ENCODE results near the gene NRG3.

NRG3 gene

GRCh38 chr10:82692458-82692857, 817.5 kb downstream of the NRG3 start:
- Histone ChIP-seq H3K4me1 (ENCODE audit: control insufficient read depth, insufficient read depth, low read length) (no peaks in the 10 kb centered on the region), H3K36me3 (ENCODE audit: control insufficient read depth, insufficient read depth, low read length) (no peaks in the 10 kb centered on the region)

GRCh38 chr10:82721831-82722230, 846.8 kb downstream of the NRG3 start:
- H3K4me3 ChIP-seq (ENCODE audit: low read length) = no peak overlapping the region
- H3K9me3 ChIP-seq (ENCODE audit: control insufficient read depth, low read length) = no peaks in the 10 kb centered on the region
- H3K4me1 ChIP-seq (ENCODE audit: control insufficient read depth, insufficient read depth, low read length) = no peaks in the 10 kb centered on the region
- no peak overlapping the region for H3K9ac ChIP-seq (ENCODE audit: low read length)
- no peaks in the 10 kb centered on the region for H3K36me3 ChIP-seq (ENCODE audit: control insufficient read depth, insufficient read depth, low read length)
- no peaks in the 10 kb centered on the region for H3K27me3 ChIP-seq (ENCODE audit: control insufficient read depth, insufficient read depth, low read length)

More at GRCh38 chr10:82692458-82692857, 817.5 kb downstream of the NRG3 start:
- no peak overlapping the region for H3K4me3 ChIP-seq (ENCODE audit: low read length)
- H3K9ac ChIP-seq (ENCODE audit: low read length) = no peak overlapping the region
- H3K9me3 ChIP-seq (ENCODE audit: control insufficient read depth, low read length) = no peaks in the 10 kb centered on the region
- no peaks in the 10 kb centered on the region for H3K27me3 ChIP-seq (ENCODE audit: control insufficient read depth, insufficient read depth, low read length)

- H3K27me3 ChIP-seq (ENCODE audit: control insufficient read depth, insufficient read depth, low read length) = no peaks in the 10 kb centered on the region
- no peak overlapping the region for H3K9ac ChIP-seq (ENCODE audit: low read length)
- no peaks in the 10 kb centered on the region for H3K36me3 ChIP-seq (ENCODE audit: control insufficient read depth, insufficient read depth, low read length)
- no peaks in the 10 kb centered on the region for H3K9me3 ChIP-seq (ENCODE audit: control insufficient read depth, low read length)
- H3K4me1 ChIP-seq (ENCODE audit: control insufficient read depth, insufficient read depth, low read length) = no peaks in the 10 kb centered on the region
- no peak overlapping the region for H3K4me3 ChIP-seq (ENCODE audit: low read length)
Observed at GRCh38 chr10:82722273-82722672, 847.3 kb downstream of the NRG3 start.

- Histone ChIP-seq H3K9ac (ENCODE audit: low read length) (no peak overlapping the region), H3K9me3 (ENCODE audit: control insufficient read depth, low read length) (no peaks in the 10 kb centered on the region), H3K36me3 (ENCODE audit: control insufficient read depth, insufficient read depth, low read length) (no peaks in the 10 kb centered on the region), H3K27me3 (ENCODE audit: control insufficient read depth, insufficient read depth, low read length) (no peaks in the 10 kb centered on the region), H3K4me1 (ENCODE audit: control insufficient read depth, insufficient read depth, low read length) (no peaks in the 10 kb centered on the region), H3K4me3 (ENCODE audit: low read length) (no peak overlapping the region)
Observed at GRCh38 chr10:82736305-82736704, 861.3 kb downstream of the NRG3 start.

- H3K4me1 ChIP-seq (ENCODE audit: control insufficient read depth, insufficient read depth, low read length) = no peaks in the 10 kb centered on the region
- H3K4me3 ChIP-seq (ENCODE audit: low read length) = no peak overlapping the region
- no peaks in the 10 kb centered on the region for H3K36me3 ChIP-seq (ENCODE audit: control insufficient read depth, insufficient read depth, low read length)
- H3K9me3 ChIP-seq (ENCODE audit: control insufficient read depth, low read length) = no peaks in the 10 kb centered on the region
- no peak overlapping the region for H3K9ac ChIP-seq (ENCODE audit: low read length)
- H3K27me3 ChIP-seq (ENCODE audit: control insufficient read depth, insufficient read depth, low read length) = no peaks in the 10 kb centered on the region
Observed at GRCh38 chr10:82737549-82737948, 862.6 kb downstream of the NRG3 start.

- H3K9ac ChIP-seq (ENCODE audit: low read length) = no peak overlapping the region
- H3K36me3 ChIP-seq (ENCODE audit: control insufficient read depth, insufficient read depth, low read length) = no peaks in the 10 kb centered on the region
- H3K9me3 ChIP-seq (ENCODE audit: control insufficient read depth, low read length) = no peaks in the 10 kb centered on the region
- H3K27me3 ChIP-seq (ENCODE audit: control insufficient read depth, insufficient read depth, low read length) = no peaks in the 10 kb centered on the region
- H3K4me1 ChIP-seq (ENCODE audit: control insufficient read depth, insufficient read depth, low read length) = no peaks in the 10 kb centered on the region
- H3K4me3 ChIP-seq (ENCODE audit: low read length) = no peak overlapping the region
Observed at GRCh38 chr10:82738592-82738991, 863.6 kb downstream of the NRG3 start.

- H3K4me3 ChIP-seq (ENCODE audit: low read length) = no peak overlapping the region
- H3K4me1 ChIP-seq (ENCODE audit: control insufficient read depth, insufficient read depth, low read length) = no peaks in the 10 kb centered on the region
- H3K9me3 ChIP-seq (ENCODE audit: control insufficient read depth, low read length) = no peaks in the 10 kb centered on the region
- H3K27me3 ChIP-seq (ENCODE audit: control insufficient read depth, insufficient read depth, low read length) = no peaks in the 10 kb centered on the region
- no peaks in the 10 kb centered on the region for H3K36me3 ChIP-seq (ENCODE audit: control insufficient read depth, insufficient read depth, low read length)
- no peak overlapping the region for H3K9ac ChIP-seq (ENCODE audit: low read length)
Observed at GRCh38 chr10:82742478-82742877, 867.5 kb downstream of the NRG3 start.

- Histone ChIP-seq H3K27me3 (ENCODE audit: control insufficient read depth, insufficient read depth, low read length) (no peaks in the 10 kb centered on the region), H3K9ac (ENCODE audit: low read length) (no peak overlapping the region), H3K4me1 (ENCODE audit: control insufficient read depth, insufficient read depth, low read length) (no peaks in the 10 kb centered on the region), H3K4me3 (ENCODE audit: low read length) (no peak overlapping the region), H3K9me3 (ENCODE audit: control insufficient read depth, low read length) (no peaks in the 10 kb centered on the region), H3K36me3 (ENCODE audit: control insufficient read depth, insufficient read depth, low read length) (no peaks in the 10 kb centered on the region)
Observed at GRCh38 chr10:82742898-82743297, 867.9 kb downstream of the NRG3 start.

- H3K4me1 ChIP-seq (ENCODE audit: control insufficient read depth, insufficient read depth, low read length) = no peaks in the 10 kb centered on the region
- H3K4me3 ChIP-seq (ENCODE audit: low read length) = no peak overlapping the region
- H3K9me3 ChIP-seq (ENCODE audit: control insufficient read depth, low read length) = no peaks in the 10 kb centered on the region
- H3K27me3 ChIP-seq (ENCODE audit: control insufficient read depth, insufficient read depth, low read length) = no peaks in the 10 kb centered on the region
- no peaks in the 10 kb centered on the region for H3K36me3 ChIP-seq (ENCODE audit: control insufficient read depth, insufficient read depth, low read length)
- H3K9ac ChIP-seq (ENCODE audit: low read length) = no peak overlapping the region
Observed at GRCh38 chr10:82750538-82750937, 875.5 kb downstream of the NRG3 start.

GRCh38 chr10:82757397-82757796, 882.4 kb downstream of the NRG3 start:
- Histone ChIP-seq H3K27me3 (ENCODE audit: control insufficient read depth, insufficient read depth, low read length) (no peaks in the 10 kb centered on the region), H3K9ac (ENCODE audit: low read length) (no peak overlapping the region), H3K36me3 (ENCODE audit: control insufficient read depth, insufficient read depth, low read length) (no peaks in the 10 kb centered on the region), H3K4me1 (ENCODE audit: control insufficient read depth, insufficient read depth, low read length) (no peaks in the 10 kb centered on the region), H3K9me3 (ENCODE audit: control insufficient read depth, low read length) (no peaks in the 10 kb centered on the region), H3K4me3 (ENCODE audit: low read length) (no peak overlapping the region)

- Histone ChIP-seq H3K27me3 (ENCODE audit: control insufficient read depth, insufficient read depth, low read length) (no peaks in the 10 kb centered on the region), H3K4me3 (ENCODE audit: low read length) (no peak overlapping the region), H3K36me3 (ENCODE audit: control insufficient read depth, insufficient read depth, low read length) (no peaks in the 10 kb centered on the region), H3K9me3 (ENCODE audit: control insufficient read depth, low read length) (no peaks in the 10 kb centered on the region), H3K9ac (ENCODE audit: low read length) (no peak overlapping the region), H3K4me1 (ENCODE audit: control insufficient read depth, insufficient read depth, low read length) (no peaks in the 10 kb centered on the region)
Observed at GRCh38 chr10:82757901-82758300, 882.9 kb downstream of the NRG3 start.

- Histone ChIP-seq H3K36me3 (ENCODE audit: control insufficient read depth, insufficient read depth, low read length) (no peaks in the 10 kb centered on the region), H3K4me3 (ENCODE audit: low read length) (no peak overlapping the region), H3K9ac (ENCODE audit: low read length) (no peak overlapping the region), H3K9me3 (ENCODE audit: control insufficient read depth, low read length) (no peaks in the 10 kb centered on the region), H3K4me1 (ENCODE audit: control insufficient read depth, insufficient read depth, low read length) (no peaks in the 10 kb centered on the region), H3K27me3 (ENCODE audit: control insufficient read depth, insufficient read depth, low read length) (no peaks in the 10 kb centered on the region)
Observed at GRCh38 chr10:82759050-82759449, 884.1 kb downstream of the NRG3 start.

- Histone ChIP-seq H3K4me3 (ENCODE audit: low read length) (no peak overlapping the region), H3K36me3 (ENCODE audit: control insufficient read depth, insufficient read depth, low read length) (no peaks in the 10 kb centered on the region), H3K4me1 (ENCODE audit: control insufficient read depth, insufficient read depth, low read length) (no peaks in the 10 kb centered on the region), H3K27me3 (ENCODE audit: control insufficient read depth, insufficient read depth, low read length) (no peaks in the 10 kb centered on the region), H3K9ac (ENCODE audit: low read length) (no peak overlapping the region), H3K9me3 (ENCODE audit: control insufficient read depth, low read length) (no peaks in the 10 kb centered on the region)
Observed at GRCh38 chr10:82762641-82763040, 887.6 kb downstream of the NRG3 start.
